MG63 (cell line): ENCODE measurements around the gene UVSSA. TPM values are rescaled to one million over a fixed set of nuclear protein-coding genes. Genes with fewer than 3 reads are reported as not detected.
A peak's percentile ranks its signal among the peaks of the same experiment; 100 is the strongest.
"Not testable (repeated sequence)": the region's sequence is repeated elsewhere in the genome, so short reads cannot be mapped to it uniquely, and the experiment has no call there.

Source experiments
- DNase-seq: peaks from one replicate; pipeline ENCODE4 v3.0.0-alpha.2; 2020
- H3K27me3 ChIP-seq: fragments of 250-450 bp; sonication (Bioruptor Pico); 2 replicates; pipeline ENCODE4 v1.5.1; 2020; ENCODE audit warnings: mild to moderate bottlenecking, moderate library complexity
- H3K36me3 ChIP-seq: fragments of 250-450 bp; sonication (Bioruptor Pico); 2 replicates; pipeline ENCODE4 v1.5.1; 2020; ENCODE audit warnings: mild to moderate bottlenecking, moderate library complexity
- H3K4me3 ChIP-seq: fragments of 250-450 bp; sonication (Bioruptor Pico); 2 replicates; pipeline ENCODE4 v1.5.1; 2020; ENCODE audit warnings: mild to moderate bottlenecking, moderate library complexity
- H3K9me3 ChIP-seq: fragments of 250-450 bp; sonication (Bioruptor Pico); 2 replicates; pipeline ENCODE4 v1.5.1; 2020; ENCODE audit warnings: mild to moderate bottlenecking, moderate library complexity
- total RNA-seq: library from RNA; depleted of rRNA; stranded (reverse); fragments of >200 nt; shearing (Covaris generic); gene quantifications from 2 replicates; pipeline ENCODE4 v1.2.3, GENCODE V29; 2014; ENCODE audit warnings: low replicate concordance

Gene UVSSA
- total RNA-seq, 1 experiment from 2014 or later, result 1.2 TPM

DNA sequence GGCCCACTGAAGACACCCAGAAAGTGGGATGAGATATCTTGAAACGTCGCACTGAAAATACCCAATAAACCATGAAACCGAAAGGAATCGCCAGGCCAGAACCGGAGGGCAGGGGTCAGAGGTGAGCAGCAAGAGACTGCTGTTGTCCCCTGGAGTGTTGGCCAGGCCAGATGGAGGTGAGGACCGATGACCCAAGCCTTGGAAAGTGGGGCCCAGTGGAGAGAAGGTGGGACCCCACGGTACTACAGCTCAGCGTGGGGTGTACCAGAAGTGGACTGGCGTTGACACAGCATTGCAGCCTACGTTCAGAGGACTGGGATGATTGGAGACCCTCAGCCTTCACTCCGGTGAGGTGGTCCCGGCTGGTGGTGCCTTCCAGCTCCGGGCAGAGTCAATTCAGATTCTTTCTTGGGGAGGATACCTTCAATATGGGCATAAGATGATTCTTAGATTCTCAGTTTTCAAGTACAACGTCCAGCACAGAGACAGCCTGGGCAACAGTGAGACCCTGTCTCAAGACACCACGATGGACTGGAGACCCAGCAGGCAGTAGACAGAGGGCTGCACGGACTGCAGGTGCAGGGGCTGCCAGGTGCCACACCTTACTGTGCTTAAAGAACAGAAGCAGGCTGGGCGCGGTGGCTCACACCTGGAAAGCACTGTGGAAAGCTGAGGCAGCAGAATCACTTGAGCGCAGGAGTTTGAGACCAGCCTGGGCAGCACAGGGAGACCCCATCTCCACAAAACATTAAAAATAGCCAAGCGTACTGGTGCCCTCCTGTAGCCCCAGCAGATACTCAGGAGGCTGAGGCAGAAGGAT lies 34.0 kb upstream of the UVSSA start:
- DNase-seq, result no peak
- no peak overlapping the region for H3K4me3 ChIP-seq

DNA sequence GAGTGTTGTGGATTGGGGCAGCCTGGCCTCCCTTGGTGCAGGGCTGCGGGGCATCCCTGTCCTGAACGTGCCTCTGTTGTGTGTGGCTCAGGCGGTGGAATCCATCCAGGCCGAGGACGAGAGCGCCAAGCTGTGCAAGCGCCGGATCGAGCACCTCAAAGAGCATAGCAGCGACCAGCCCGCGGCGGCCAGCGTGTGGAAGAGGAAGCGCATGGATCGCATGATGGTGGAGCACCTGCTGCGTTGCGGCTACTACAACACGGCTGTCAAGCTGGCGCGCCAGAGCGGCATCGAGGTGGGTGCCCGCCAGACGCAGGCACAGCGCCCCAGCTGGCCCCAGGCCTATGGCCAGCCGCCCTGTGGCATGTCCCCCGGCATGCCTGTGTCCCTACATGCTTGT lies 31.7 kb upstream of the UVSSA start:
- Histone ChIP-seq H3K9me3 (no peaks in the 10 kb centered on the region), H3K27me3 (no peaks in the 10 kb centered on the region), H3K4me3 (no peak overlapping the region), H3K36me3 (peaks cover 11% of the 10 kb centered on the region)
- no peak for DNase-seq

More for the DNA sequence above, 34.0 kb upstream of the UVSSA start:
- Histone ChIP-seq H3K36me3 (peaks cover 11% of the 10 kb centered on the region), H3K27me3 (no peaks in the 10 kb centered on the region), H3K9me3 (no peaks in the 10 kb centered on the region)

DNA sequence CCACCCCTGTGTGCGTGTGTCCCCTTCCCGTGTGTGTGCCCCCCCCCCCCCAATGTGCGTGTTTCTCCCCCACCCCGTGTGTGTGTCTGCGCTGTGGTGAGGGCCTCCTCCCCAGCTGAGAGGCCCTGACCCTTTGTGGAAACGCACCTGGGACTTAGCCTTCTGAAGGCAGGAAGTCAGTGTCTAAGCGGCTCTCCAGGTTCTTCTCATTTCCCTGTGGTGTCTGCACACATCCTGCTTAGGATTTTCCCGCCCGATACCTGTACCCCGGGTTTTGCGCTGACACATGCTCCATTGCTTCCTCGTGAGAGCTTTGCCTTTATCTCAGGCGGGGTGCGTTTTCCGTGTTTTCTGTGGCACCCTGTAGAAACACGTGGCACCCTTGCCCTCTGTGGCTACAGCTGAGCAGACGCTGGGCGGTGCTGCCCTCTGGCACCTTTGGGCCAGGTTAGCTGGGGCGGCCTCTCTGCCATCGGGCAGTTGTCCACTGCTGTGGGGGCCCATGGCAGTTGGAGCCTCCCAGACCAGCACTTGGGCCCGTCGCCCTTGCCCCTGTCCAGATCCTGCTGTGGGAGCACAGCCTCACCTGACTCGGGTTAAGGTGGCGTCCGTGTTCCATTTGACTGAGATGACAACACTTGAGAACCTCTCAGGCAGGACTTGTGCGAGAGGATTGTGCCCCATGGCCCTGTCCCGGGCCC lies 31.0 kb upstream of the UVSSA start:
- H3K36me3 ChIP-seq, result peaks cover 11% of the 10 kb centered on the region
- no peak overlapping the region for H3K4me3 ChIP-seq

DNA sequence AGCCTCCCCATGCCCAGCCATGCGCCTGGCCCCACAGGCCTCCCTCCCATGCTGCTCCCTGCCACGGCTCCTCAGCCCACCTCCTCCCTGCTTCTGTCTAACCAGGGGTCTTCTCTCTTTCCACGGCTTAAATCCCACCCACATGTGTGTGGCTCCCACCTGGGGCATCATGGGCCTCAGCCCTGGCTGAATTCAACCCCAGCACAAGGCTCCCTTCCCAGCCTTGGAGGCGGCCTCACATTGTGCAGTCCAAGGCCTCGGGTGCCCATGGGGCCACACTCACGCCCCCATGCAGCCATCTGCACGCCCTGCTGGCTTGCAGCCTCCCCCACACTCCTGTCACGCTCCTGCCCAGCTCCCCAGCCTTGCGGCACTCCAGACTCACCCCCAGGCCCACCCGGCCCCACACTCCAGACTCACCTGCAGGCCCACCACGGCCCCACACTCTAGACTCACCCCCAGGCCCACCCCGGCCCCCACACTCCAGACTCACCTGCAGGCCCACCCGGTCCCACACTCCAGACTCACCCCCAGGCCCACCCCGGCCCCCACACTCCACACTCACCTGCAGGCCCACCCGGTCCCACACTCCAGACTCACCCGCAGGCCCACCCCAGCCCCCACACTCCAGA lies 30.4 kb upstream of the UVSSA start:
- Histone ChIP-seq H3K36me3 (peaks cover 11% of the 10 kb centered on the region), H3K27me3 (no peaks in the 10 kb centered on the region), H3K4me3 (no peak overlapping the region), H3K9me3 (no peaks in the 10 kb centered on the region)
- DNase-seq, result no peak

More for the DNA sequence above, 31.0 kb upstream of the UVSSA start:
- DNase-seq, result no peak
- no peaks in the 10 kb centered on the region for H3K27me3 ChIP-seq
- no peaks in the 10 kb centered on the region for H3K9me3 ChIP-seq

DNA sequence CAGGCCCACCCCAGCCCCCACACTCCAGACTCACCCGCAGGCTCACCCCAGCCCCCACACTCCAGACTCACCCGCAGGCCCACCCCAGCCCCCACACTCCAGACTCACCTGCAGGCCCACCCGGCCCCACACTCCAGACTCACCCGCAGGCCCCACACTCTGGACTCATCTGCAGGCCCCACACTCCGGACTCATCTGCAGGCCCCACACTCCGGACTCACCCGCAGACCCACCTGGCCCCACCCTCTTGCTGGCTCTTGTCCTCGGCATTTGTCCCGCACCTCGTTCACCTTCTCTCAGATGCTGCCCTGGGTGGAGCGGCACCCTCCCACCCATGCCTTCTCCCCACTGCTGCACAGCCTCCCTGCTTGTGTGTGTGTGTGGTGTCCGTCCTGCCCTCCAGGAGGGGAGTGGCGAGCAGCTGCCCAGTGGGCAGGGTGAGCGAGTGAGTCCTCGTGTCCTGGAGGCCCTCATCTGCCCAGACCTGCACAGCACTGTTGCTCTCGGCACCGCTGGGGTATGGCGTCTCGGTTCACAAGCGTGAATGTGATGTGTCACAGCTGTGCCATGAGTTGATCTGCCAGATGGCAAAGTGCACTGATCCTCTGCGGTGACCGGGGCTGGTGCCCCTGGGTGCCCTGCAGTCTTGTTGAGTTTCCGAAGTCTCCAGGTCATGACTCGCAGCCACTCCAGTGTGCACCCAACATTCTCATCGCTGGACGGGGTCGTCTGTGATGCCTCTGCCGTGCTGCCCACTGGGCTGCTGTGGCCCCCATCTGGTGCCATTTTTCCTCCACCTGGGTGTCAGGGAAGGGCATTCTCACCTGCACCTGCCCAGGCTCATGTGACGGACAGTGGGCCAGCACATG lies 29.6 kb upstream of the UVSSA start:
- Histone ChIP-seq H3K27me3 (no peaks in the 10 kb centered on the region), H3K9me3 (no peaks in the 10 kb centered on the region), H3K36me3 (peaks cover 17% of the 10 kb centered on the region), H3K4me3 (no peak overlapping the region)
- no peak for DNase-seq

DNA sequence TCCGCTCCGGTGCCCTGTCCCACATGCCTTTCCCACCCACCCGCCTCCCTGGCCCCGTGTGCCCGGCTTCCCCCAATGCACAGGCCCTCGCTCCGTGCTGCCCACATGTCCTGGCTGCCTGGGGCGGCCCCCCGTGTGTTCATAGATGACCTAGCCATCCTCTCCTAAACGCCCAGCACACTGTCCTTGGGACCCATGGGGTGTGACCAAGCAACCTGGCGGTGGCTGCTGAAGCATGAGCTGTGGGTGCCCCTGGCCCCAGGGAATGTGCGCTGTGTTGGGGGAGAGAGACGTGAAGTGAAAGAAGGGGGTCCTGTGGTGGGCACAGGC lies 29.0 kb upstream of the UVSSA start:
- DNase-seq, result no peak
- no peaks in the 10 kb centered on the region for H3K27me3 ChIP-seq
- peaks cover 17% of the 10 kb centered on the region for H3K36me3 ChIP-seq

DNA sequence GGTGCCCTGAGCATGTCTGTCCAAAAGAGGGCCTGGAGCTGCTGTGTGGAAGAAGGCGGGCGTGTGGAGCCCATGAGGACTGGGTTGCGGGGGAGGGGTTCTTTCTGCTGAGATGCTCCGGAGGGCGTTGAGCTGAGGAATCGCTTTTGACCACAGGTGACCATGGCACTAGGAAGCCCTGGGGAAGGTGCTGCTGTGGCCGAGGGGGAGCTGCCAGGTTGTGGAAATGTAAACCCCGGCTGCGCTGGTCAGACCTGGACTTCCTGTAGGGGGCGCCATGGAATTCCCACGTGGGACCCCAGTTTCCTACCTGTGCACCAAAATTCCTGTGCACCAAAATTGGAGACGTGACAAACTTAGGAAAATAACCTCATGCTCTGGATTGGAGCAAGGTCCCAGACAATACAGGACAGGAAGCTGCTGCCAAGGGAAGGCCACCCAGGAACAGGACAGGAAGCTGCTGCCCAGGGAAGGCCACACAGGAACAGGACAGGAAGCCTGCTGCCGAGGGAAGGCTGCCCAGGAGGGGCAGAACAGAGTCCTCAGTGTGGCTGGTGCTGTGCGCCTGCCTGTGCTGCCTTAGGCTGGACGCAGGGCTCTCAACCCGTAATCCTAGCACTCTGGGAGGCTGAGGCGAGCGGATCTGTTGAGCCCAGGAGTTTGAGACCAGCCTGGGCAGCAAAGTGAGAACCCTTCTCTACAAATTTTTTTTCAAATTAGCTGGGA lies 28.4 kb upstream of the UVSSA start:
- DNase-seq, result no peak

More for the DNA sequence above, 29.0 kb upstream of the UVSSA start:
- no peaks in the 10 kb centered on the region for H3K9me3 ChIP-seq
- no peak overlapping the region for H3K4me3 ChIP-seq

DNA sequence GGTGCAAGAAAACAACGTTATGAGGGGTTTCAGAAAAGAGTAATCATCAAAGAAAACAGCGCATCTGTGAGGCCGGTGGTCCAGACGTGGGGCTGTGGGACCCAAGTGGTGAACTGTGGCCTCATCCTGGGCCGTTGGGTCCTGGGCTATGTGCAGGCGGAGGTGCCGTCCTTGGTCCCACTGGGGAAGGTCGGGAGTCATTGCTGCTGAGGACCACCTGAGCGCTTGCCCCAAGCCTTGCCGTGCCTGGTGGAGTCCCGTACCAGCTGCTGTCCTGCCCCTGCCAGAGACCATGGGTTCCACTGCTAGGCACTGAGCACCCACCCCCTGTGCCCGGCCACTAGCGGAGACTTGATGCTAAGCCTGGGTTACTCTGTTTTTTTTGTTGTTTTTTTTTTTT lies 25.5 kb upstream of the UVSSA start:
- Histone ChIP-seq H3K4me3 (no peak overlapping the region), H3K9me3 (peaks cover 3% of the 10 kb centered on the region; the same call in 1 of the 2 replicates), H3K36me3 (peaks cover 19% of the 10 kb centered on the region), H3K27me3 (no peaks in the 10 kb centered on the region)
- no peak for DNase-seq

More for the DNA sequence above, 28.4 kb upstream of the UVSSA start:
- Histone ChIP-seq H3K36me3 (peaks cover 18% of the 10 kb centered on the region), H3K27me3 (no peaks in the 10 kb centered on the region), H3K9me3 (peaks cover 3% of the 10 kb centered on the region; the same call in 1 of the 2 replicates), H3K4me3 (no peak overlapping the region)

DNA sequence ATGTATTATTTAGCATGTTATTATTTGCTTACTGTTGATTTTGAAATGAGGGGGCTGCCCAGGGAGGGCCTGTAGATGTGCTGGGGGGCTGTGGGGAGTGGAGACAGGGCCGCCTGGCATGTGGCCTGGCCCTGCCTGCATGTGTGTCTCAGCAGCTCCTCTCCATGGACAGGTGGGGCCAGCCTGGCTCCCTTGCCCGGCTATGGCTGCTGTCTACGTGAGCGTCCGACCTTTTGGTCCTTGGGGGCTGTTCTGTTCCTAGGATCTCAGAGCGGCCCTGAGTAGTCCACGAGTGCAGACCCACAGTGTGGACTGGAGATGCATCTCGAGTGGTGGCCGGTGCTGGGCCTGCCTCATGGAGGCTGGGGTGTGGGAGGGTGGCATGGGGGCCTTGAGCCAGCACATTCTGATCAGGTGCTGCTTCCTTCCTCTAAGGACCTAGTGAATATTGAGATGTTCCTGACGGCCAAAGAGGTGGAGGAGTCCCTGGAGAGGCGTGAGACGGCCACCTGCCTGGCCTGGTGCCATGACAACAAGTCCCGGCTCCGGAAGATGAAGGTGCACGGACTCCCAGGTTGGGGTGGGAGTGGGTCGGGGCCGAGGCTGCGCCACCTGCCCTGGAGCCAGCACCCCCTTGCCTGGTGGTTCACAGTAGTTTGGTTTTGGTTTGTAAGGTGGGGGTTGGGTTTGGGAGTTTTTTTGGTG lies 24.9 kb upstream of the UVSSA start:
- no peaks in the 10 kb centered on the region for H3K27me3 ChIP-seq
- no peak overlapping the region for H3K4me3 ChIP-seq
- H3K36me3 ChIP-seq, result peaks cover 19% of the 10 kb centered on the region
- DNase-seq, result no peak
- H3K9me3 ChIP-seq, result peaks cover 3% of the 10 kb centered on the region; the same call in 1 of the 2 replicates

DNA sequence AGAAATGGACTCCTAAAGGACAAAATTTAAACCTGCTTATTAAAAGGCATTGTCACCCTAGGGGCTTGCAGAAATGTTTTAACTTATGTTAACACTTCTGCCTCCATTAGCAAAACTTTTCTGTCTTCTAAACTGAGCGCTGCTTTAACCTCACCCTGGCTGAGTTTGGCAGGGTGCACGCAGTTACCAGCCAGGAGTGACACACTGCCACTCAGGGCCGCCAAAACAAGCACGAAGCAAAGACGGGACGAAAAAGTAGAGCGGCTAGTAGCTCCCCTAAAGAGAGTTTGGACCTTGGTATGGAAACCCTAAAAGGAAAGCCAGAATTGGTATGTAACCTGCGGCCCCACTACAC lies 23.8 kb upstream of the UVSSA start:
- no peaks in the 10 kb centered on the region for H3K27me3 ChIP-seq
- DNase-seq, result no peak
- no peak overlapping the region for H3K4me3 ChIP-seq
- H3K9me3 ChIP-seq, result peaks cover 3% of the 10 kb centered on the region; the same call in 1 of the 2 replicates
- H3K36me3 ChIP-seq, result peaks cover 19% of the 10 kb centered on the region

DNA sequence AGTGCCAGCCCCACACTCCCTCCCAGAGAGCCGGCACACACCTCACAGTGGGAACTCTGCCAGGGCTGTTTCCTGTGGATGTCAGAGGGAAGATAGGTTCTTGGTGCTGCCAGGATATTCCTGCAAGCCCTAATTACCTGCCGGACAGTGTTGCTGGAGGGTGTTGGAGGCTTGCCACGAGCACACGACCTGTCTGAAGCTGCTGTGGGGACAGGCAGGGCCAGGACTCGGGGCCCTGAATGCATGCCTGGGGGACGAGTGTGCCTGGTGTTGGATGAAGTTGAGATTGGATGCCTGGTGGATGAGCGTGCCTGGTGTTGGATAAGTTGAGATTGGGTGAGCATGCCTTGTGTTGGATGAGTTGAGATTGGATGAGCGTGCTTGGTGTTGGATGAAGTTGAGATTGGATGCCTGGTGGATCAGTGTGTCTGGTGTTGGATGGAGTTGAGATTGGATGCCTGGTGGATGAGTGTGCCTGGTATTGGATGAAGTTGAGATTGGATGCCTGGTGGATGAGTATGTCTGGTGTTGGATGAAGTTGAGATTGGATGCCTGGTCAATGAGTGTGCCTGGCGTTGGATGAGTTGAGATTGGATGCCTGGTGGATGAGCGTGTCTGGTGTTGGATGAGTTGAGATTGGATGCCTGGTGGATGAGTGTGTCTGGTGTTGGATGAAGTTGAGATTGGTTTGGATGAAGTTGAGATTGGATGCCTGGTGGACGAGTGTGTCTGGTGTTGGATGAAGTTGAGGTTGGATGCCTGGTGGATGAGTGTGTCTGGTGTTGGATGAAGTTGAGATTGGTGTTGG lies 23.2 kb upstream of the UVSSA start:
- Histone ChIP-seq H3K9me3 (peaks cover 3% of the 10 kb centered on the region; the same call in 1 of the 2 replicates), H3K27me3 (no peaks in the 10 kb centered on the region), H3K4me3 (no peak overlapping the region), H3K36me3 (peaks cover 19% of the 10 kb centered on the region)
- DNase-seq, result peak; percentile 49

DNA sequence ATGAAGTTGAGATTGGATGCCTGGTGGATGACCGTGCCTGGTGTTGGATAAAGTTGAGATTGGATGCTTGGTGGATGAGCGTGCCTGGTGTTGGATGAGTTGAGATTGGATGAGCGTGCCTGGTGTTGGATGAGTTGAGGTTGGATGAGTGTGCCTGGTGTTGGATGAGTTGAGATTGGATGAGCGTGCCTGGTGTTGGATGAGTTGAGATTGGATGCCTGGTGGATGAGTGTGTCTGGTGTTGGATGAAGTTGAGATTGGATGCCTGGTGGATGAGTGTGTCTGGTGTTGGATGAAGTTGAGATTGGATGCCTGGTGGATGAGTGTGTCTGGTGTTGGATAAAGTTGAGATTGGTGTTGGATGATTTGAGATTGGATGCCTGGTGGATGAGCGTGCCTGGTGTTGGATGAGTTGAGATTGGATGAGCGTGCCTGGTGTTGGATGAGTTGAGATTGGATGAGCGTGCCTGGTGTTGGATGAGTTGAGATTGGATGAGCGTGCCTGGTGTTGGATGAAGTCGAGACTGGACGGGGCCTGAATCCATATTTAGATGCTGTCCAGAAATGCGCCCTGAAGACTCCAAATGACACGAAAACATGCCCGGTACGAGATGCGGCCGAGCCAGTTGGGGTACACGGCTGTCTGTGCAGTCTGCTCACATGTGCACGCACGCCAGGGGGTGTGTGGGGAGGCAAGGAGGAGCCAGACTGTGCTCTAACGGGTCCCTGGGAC lies 22.4 kb upstream of the UVSSA start:
- H3K27me3 ChIP-seq, H3K4me3 ChIP-seq, DNase-seq, H3K9me3 ChIP-seq: not testable (repeated sequence)
- peaks cover 19% of the 10 kb centered on the region for H3K36me3 ChIP-seq

DNA sequence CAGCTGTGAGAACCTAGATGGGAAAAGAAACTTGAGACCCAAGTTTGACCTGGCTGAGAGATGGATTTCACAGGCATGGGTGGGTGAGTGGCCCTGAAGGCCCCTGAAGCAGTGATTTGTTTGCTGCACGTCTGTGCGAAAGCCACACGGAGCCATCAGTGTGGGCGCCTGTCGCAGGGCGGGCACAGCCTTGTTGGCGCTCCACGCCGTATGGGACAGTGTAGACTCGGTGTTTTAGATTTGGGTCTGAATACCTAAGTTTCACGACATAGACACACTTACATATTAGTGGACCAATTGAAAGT lies 21.9 kb upstream of the UVSSA start:
- Histone ChIP-seq H3K27me3 (no peaks in the 10 kb centered on the region), H3K36me3 (peaks cover 19% of the 10 kb centered on the region), H3K4me3 (no peak overlapping the region), H3K9me3 (peaks cover 3% of the 10 kb centered on the region; the same call in 1 of the 2 replicates)
- DNase-seq, result no peak
